Measurements from ENCODE around the gene OR2L3.

The OR2L3 gene, protein sequence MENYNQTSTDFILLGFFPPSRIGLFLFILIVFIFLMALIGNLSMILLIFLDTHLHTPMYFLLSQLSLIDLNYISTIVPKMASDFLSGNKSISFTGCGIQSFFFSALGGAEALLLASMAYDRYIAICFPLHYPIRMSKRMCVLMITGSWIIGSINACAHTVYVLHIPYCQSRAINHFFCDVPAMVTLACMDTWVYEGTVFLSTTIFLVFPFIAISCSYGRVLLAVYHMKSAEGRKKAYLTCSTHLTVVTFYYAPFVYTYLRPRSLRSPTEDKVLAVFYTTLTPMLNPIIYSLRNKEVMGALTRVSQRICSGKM

DNA sequence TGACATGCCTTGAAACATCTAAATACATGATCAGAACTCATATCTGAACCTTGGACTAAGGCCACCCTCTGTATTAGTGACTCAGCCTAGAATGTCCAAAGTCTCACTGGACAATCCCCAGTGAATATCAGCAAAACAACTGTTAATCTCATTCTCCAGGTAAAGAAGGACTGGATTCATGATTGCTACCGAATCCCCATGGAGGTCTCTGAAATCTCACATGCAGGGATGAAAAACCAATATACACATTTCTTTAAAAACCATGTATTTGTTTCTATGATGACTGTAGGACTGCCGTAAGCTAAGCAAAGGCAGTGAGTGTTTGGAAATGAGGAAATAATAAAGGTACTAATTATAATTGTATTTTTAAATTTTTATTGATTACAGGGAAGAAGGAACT, at the start of gene OR2L3:
Gene OR2L3 (plus strand): TSS at position 301 of the 400 bp plus-strand sequence. CDS start 13,846 bp downstream, outside the sequence.
- no peak within 1 kb of the TSS for H3K4me3 ChIP-seq (ENCODE audit: low read length)
- TF ChIP-seq, protein P1, sequence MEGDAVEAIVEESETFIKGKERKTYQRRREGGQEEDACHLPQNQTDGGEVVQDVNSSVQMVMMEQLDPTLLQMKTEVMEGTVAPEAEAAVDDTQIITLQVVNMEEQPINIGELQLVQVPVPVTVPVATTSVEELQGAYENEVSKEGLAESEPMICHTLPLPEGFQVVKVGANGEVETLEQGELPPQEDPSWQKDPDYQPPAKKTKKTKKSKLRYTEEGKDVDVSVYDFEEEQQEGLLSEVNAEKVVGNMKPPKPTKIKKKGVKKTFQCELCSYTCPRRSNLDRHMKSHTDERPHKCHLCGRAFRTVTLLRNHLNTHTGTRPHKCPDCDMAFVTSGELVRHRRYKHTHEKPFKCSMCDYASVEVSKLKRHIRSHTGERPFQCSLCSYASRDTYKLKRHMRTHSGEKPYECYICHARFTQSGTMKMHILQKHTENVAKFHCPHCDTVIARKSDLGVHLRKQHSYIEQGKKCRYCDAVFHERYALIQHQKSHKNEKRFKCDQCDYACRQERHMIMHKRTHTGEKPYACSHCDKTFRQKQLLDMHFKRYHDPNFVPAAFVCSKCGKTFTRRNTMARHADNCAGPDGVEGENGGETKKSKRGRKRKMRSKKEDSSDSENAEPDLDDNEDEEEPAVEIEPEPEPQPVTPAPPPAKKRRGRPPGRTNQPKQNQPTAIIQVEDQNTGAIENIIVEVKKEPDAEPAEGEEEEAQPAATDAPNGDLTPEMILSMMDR (conservative IDR thresholded peaks at IDR 0.05; ENCODE audit: low read depth, low read length) = no peak
- no peak for DNase-seq (ENCODE audit: low read depth)

DNA sequence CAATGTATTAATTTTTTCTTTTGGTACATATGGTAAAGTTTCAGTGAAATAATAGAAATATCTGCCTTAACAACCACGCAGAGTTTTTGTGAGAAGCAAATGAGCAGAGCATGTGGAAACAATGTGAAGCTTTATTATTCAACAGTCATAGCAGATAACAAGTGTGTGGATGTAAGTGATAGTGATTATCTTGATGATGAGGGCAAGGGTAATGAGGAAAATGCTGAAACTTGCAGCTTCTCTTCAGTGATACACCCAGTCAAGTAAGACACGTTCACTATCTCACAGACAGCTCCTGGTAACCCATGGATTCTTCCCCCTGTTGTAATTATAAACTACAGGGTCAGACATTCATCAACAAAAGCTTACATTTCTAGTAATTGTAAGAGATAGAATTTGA, 47.8 kb upstream of the OR2L3 start:
- H3K4me3 ChIP-seq (ENCODE audit: low read length) = no peak overlapping the region
- no peak for DNase-seq (ENCODE audit: low read depth)
- TF ChIP-seq, protein P1 (conservative IDR thresholded peaks at IDR 0.05; ENCODE audit: low read depth, low read length) = no peak

DNA sequence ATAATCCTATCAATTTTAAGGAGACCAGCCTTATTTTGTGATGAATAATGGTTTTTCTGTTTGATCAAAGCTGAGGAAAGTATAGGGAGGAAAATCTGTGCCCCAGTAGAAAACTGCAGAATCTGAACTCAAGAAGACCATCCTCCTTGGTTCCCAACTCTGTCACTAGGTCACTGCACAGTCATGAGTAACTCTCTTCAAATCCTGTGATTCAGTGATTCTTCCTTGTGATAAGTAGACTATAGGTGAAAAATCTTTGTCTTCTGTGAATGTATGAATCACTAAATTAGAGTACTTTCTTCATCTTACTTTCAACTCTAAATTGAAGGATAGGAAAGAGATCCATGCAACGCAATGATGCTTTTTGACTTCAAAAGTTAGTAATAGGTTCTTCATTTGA, 46.5 kb upstream of the OR2L3 start:
- TF ChIP-seq, protein P1 (conservative IDR thresholded peaks at IDR 0.05; ENCODE audit: low read depth, low read length) = no peak
- no peak for DNase-seq (ENCODE audit: low read depth)
- H3K4me3 ChIP-seq (ENCODE audit: low read length) = no peak overlapping the region

DNA sequence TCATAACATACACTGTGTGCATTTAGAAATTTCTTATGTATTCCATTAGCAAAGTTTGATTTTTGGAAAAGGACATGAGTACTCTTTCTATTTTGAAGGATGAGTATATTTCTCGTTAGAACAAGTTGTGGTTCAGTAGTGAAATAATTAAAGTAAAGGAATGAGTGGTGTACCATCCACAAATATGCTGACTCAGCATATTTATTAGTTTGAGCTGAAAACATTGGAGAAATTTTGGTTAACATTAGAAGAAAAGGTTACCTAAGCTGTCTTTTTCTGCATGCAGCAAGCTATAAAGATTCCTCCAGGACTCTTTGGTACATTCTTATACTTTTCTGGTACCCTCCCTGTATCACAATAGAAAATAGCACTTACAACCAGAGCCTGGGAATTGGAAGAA, 38.9 kb upstream of the OR2L3 start:
- H3K4me3 ChIP-seq (ENCODE audit: low read length) = no peak overlapping the region
- TF ChIP-seq, protein P1 (conservative IDR thresholded peaks at IDR 0.05; ENCODE audit: low read depth, low read length) = no peak
- no peak for DNase-seq (ENCODE audit: low read depth)

DNA sequence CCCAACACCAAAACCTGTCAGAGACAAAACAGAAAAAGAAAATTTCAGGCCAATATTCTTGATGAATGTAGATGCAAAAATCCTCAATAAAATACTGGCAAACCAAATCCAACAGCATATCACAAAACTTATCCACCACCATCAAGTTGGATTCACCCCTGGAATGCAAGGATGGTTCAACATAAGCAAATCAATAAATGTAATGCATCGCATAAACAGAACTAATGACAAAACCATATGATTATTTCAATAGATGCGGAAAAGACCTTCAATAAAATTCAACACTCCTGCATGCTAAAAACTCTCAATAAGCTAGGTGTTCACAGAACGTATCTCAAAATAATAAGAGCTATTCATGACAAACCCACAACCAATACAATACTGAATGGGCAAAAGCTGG, 37.0 kb upstream of the OR2L3 start:
- TF ChIP-seq, protein P1 (conservative IDR thresholded peaks at IDR 0.05; ENCODE audit: low read depth, low read length) = no peak
- H3K4me3 ChIP-seq (ENCODE audit: low read length) = no peak overlapping the region
- no peak for DNase-seq (ENCODE audit: low read depth)

DNA sequence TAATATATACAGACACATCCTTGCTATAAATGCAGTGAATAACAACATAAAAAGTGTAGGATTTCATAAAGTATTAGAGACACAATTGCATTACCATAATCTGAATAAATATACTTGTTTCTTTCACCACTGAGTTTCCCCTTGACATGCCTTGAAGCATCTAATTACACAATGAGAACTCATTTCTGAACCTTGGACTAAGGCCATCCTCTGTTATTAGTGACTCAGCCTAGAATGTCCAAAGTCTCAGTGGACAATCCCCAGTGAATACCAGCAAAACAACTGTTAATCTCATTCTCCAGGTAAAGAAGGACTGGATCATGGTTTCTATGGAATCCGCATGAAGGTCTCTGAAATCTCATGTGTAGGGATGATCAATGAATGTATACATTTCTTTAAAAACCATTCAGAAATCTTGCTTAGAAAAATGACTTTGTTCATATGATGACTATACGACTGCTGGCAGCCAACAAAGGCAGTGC, 33.4 kb upstream of the OR2L3 start, which contains the start of gene OR2L5:
Gene OR2L5 (plus strand): TSS at position 432 of the 482 bp plus-strand sequence. CDS start 8,288 bp downstream, outside the sequence.
- DNase-seq (ENCODE audit: low read depth) = no peak
- TF ChIP-seq, protein P1 (conservative IDR thresholded peaks at IDR 0.05; ENCODE audit: low read depth, low read length) = no peak
- H3K4me3 ChIP-seq (ENCODE audit: low read length) = no peak within 1 kb of the TSS

DNA sequence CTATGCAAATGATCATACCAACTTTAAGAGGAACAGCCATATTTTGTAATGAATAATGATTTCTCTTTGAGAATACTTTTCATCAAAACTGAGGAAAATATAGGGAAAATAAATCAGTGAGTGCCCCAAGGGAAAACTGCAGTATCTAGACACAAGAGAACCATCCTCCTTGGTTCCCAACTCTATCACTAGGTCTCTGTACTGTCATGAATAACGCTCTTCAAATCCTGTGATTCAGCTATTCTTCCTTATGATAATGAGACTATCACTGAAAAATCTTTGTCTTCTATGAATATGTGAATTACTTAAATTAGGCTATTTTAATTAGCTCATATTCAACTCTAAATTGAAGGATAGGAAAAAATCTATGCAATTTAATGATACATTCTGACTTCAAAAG, 30.8 kb upstream of the OR2L3 start:
- TF ChIP-seq, protein P1 (conservative IDR thresholded peaks at IDR 0.05; ENCODE audit: low read depth, low read length) = no peak
- no peak overlapping the region for H3K4me3 ChIP-seq (ENCODE audit: low read length)
- DNase-seq (ENCODE audit: low read depth) = no peak
